K562 (cell line): ENCODE data around the gene ITGA11. TPM values are rescaled to one million over a fixed set of nuclear protein-coding genes. Genes with fewer than 3 reads are reported as not detected.

Experiments used
- ATAC-seq: fragments of 200-7000 bp; cut with Tn5 transposase; 3 replicates; pipeline ENCODE4 v1.9.1; 2020; ENCODE audit warnings: moderate library complexity
- BruUV-seq: library from RNA; stranded (reverse); fragments of 400-500 nt; replicated peaks from 2 replicates; lab custom pipeline; 2021; lab: Mats Ljungman, UMichigan
- CTCF ChIA-PET: fragments of 300-600 bp; formaldehyde crosslinking; extraction: SDS; loops from one replicate; lab custom pipeline; 2021; ENCODE audit warnings: low intra/inter-chr PET ratio; lab: Yijun Ruan, JAX
- POLR2A ChIA-PET: fragments of 300-600, 350-650 bp; sonication (Branson Sonifier 250); formaldehyde crosslinking; extraction: SDS; loops from one replicate; lab custom pipeline; 2021; ENCODE audit warnings: antibody characterized with exemption, inconsistent platforms; lab: Yijun Ruan, JAX
- DNase-seq, 4 experiments: peaks; one replicate each; pipeline versions ENCODE4 v3.0.0 to v3.0.0-alpha.2; 2011 to 2018; ENCODE audit warnings: low spot score in 3 of 4, mixed read lengths in 3 of 4; ENCODE audit errors: extremely low read depth in 1 of 4
- FAIRE-seq: peaks from 2 replicates; lab custom pipeline; 2011; peaks lifted over from hg19 to GRCh38; lab: Jason Lieb, UNC
- H2AFZ ChIP-seq: 2 replicates; pipeline ENCODE4 v1.6.0; 2011; ENCODE audit warnings: low read depth, low read length, control low read depth, inconsistent platforms
- H3K27ac ChIP-seq: fragments of 200-600 bp; 3 replicates; pipeline ENCODE4 v1.8.0; 2011; ENCODE audit warnings: low read depth, mild to moderate bottlenecking, control low read depth, inconsistent platforms, low read length, moderate library complexity, mixed read lengths; ENCODE audit errors: extremely low read depth
- H3K27me3 ChIP-seq, 2 experiments: fragments of 300-600 bp in 1 of 2; 2 replicates in 1 of 2; 3 replicates in 1 of 2; pipeline versions ENCODE4 v1.6.0 to v1.8.0; 2011; ENCODE audit warnings: inconsistent platforms in 2 of 2, low read length in 2 of 2, mild to moderate bottlenecking in 1 of 2, mixed read lengths in 1 of 2, moderate library complexity in 1 of 2; ENCODE audit not compliant: control insufficient read depth in 2 of 2, insufficient read depth in 2 of 2
- H3K36me3 ChIP-seq: fragments of 300-600 bp; 3 replicates; pipeline ENCODE4 v1.8.0; 2011; ENCODE audit warnings: mild to moderate bottlenecking, low read length, inconsistent platforms; ENCODE audit not compliant: control insufficient read depth, insufficient read depth
- H3K4me1 ChIP-seq, 2 experiments: fragments of 200-600 bp in 1 of 2; replicated peaks in 1 of 2; 2 replicates in 1 of 2; 3 replicates in 1 of 2; pipeline versions ENCODE4 v1.5.1 to v1.8.0; 2011; ENCODE audit warnings: inconsistent platforms in 2 of 2, low read length in 2 of 2, mild to moderate bottlenecking in 1 of 2, mixed read lengths in 1 of 2, moderate library complexity in 1 of 2; ENCODE audit not compliant: control insufficient read depth in 2 of 2, insufficient read depth in 2 of 2
- H3K4me2 ChIP-seq: 2 replicates; pipeline ENCODE4 v1.6.1; 2011; ENCODE audit warnings: low read length, control low read depth, inconsistent platforms, mixed read lengths; ENCODE audit not compliant: insufficient read depth
- H3K4me3 ChIP-seq: fragments of 200-600 bp; sonication (generic), shearing (Covaris generic); 2 replicates; pipeline ENCODE4 v1.5.1; 2016; ENCODE audit warnings: control low read depth, inconsistent platforms
- H3K79me2 ChIP-seq: fragments of 200-600 bp; 3 replicates; pipeline ENCODE4 v1.8.0; 2011; ENCODE audit warnings: low read length, inconsistent platforms; ENCODE audit not compliant: control insufficient read depth, insufficient read depth
- H3K9ac ChIP-seq, 2 experiments: 2 replicates each; pipeline versions ENCODE4 v1.6.0 to v1.6.1; 2011; ENCODE audit warnings: low read depth in 2 of 2, low read length in 2 of 2, control low read depth in 1 of 2, inconsistent platforms in 1 of 2, mild to moderate bottlenecking in 1 of 2, mixed read lengths in 1 of 2; ENCODE audit not compliant: insufficient read depth in 1 of 2
- H3K9me1 ChIP-seq: one replicate; pipeline ENCODE4 v1.6.0; 2011; ENCODE audit warnings: inconsistent platforms, mild to moderate bottlenecking, low read length, moderate library complexity; ENCODE audit not compliant: control insufficient read depth, insufficient read depth
- H3K9me3 ChIP-seq: replicated peaks from 2 replicates; pipeline ENCODE4 v1.5.1; 2011; ENCODE audit warnings: low read depth, low read length, inconsistent platforms; ENCODE audit not compliant: control insufficient read depth, insufficient read depth
- H4K20me1 ChIP-seq: replicated peaks from 2 replicates; pipeline ENCODE4 v1.6.1; 2011; ENCODE audit warnings: low read length, inconsistent platforms, mixed read lengths; ENCODE audit not compliant: control insufficient read depth, insufficient read depth
- ARHGAP35 ChIP-seq: fragments of 450-650 bp; IDR thresholded peaks from 2 replicates; pipeline ENCODE4 v1.6.1; 2018; ENCODE audit not compliant: partially characterized antibody
- CCNT2 ChIP-seq: IDR thresholded peaks from 2 replicates; pipeline ENCODE4 v1.6.1; 2011; ENCODE audit warnings: borderline replicate concordance, low read depth, mild to moderate bottlenecking, moderate library complexity, mixed read lengths, low read length; ENCODE audit not compliant: insufficient read length; ENCODE audit errors: extremely low read depth
- FOXJ3 ChIP-seq: sonication (generic); formaldehyde crosslinking; IDR thresholded peaks from 2 replicates; pipeline ENCODE4 v1.4.0; 2020; ENCODE audit warnings: mild to moderate bottlenecking, missing genetic modification reagents
- NFXL1 ChIP-seq: fragments of 450-650 bp; formaldehyde crosslinking; IDR thresholded peaks from 2 replicates; pipeline ENCODE4 v1.4.0; 2021; ENCODE audit warnings: mild to moderate bottlenecking
- SAFB2 ChIP-seq: fragments of 200-400 bp; formaldehyde crosslinking; IDR thresholded peaks from 2 replicates; pipeline ENCODE4 v1.6.1; 2018; ENCODE audit warnings: borderline replicate concordance, low read length, low read depth, moderate library complexity; ENCODE audit not compliant: severe bottlenecking
- SP2 ChIP-seq: IDR thresholded peaks from 2 replicates; pipeline ENCODE4 v1.6.1; 2011; ENCODE audit warnings: mild to moderate bottlenecking, low read depth, low read length, moderate library complexity; ENCODE audit not compliant: poor library complexity, severe bottlenecking; ENCODE audit errors: extremely low read depth
- TAF7 ChIP-seq: fragments of 450-650 bp; IDR thresholded peaks from 2 replicates; pipeline ENCODE4 v1.6.1; 2016; ENCODE audit warnings: missing genetic modification characterization, missing compliant biosample characterization
- TCF3 ChIP-seq: sonication (generic); formaldehyde crosslinking; IDR thresholded peaks from 2 replicates; pipeline ENCODE4 v1.4.0; 2020; ENCODE audit warnings: mild to moderate bottlenecking, missing genetic modification reagents
- THRA ChIP-seq: fragments of 450-650 bp; IDR thresholded peaks from 2 replicates; pipeline ENCODE4 v1.6.1; 2017; ENCODE audit warnings: mild to moderate bottlenecking, moderate library complexity
- ZNF274 ChIP-seq: IDR thresholded peaks from 2 replicates; pipeline ENCODE4 v1.6.1; 2011; ENCODE audit warnings: low read depth, mild to moderate bottlenecking, low read length, moderate library complexity, borderline replicate concordance
- ZNF551 ChIP-seq: fragments of 250-450 bp; sonication (Bioruptor Pico); IDR thresholded peaks from 2 replicates; pipeline ENCODE4 v1.5.0; 2021; ENCODE audit warnings: mild to moderate bottlenecking, moderate library complexity
- ZNF586 ChIP-seq: fragments of 450-650 bp; formaldehyde crosslinking; conservative IDR thresholded peaks from 2 replicates; pipeline ENCODE4 v1.4.0; 2020; ENCODE audit warnings: mild to moderate bottlenecking, moderate library complexity
- WGBS: fragments of 100-300 bp; shearing (Covaris generic); methylation state at CpG from one replicate; pipeline ENCODE4 v1.1.6; 2016; ENCODE audit warnings: low coverage, mixed read lengths; ENCODE audit not compliant: insufficient coverage; ENCODE audit errors: missing lambda C conversion rate; 5-methylcytosine and 5-hydroxymethylcytosine counted together
- in situ Hi-C: fragments of 300-500 bp; cut with MboI; formaldehyde crosslinking; loops from 4 replicates; pipeline ENCODE4 v1.15.0; 2018; ENCODE audit warnings: inconsistent platforms, mixed read lengths
- intact Hi-C: fragments of 100-400 bp; cut with micrococcal nuclease; formaldehyde crosslinking; loops from 2 replicates; pipeline ENCODE4 v1.14.2; 2022
- polyA plus RNA-seq, 8 experiments: library from polyadenylated mRNA; depleted of rRNA in 4 of 8; stranded (reverse) in 5 of 8; unstranded in 3 of 8; fragments of >200 nt; fragmentation: Nextera tagmentation in 2 of 8; fragmentation: Illumina TruSeq in 1 of 8; extraction: Ambion mirVana in 2 of 8; extraction: Trizol in 1 of 8; gene quantifications; 2 replicates each; pipeline versions ENCODE4 v1.2.1 to v1.2.3, GENCODE V29; 2011 to 2014; ENCODE audit warnings: inconsistent platforms in 1 of 8, missing spikeins in 1 of 8
- total RNA-seq, 7 experiments: library from RNA; depleted of rRNA in 6 of 7; stranded (reverse); fragments of >200 nt in 6 of 7; fragmentation: Illumina TruSeq in 2 of 7; extraction: Trizol in 2 of 7; gene quantifications; 2 replicates each; pipeline versions ENCODE4 v1.2.1 to v1.2.3, GENCODE V29; 2011 to 2021; ENCODE audit warnings: low replicate concordance in 1 of 7
- TF ChIP-seq, protein P1 (sequence below): fragments of 250-450 bp; sonication (Bioruptor Pico); IDR thresholded peaks from 2 replicates; pipeline ENCODE4 v1.4.0; 2020; ENCODE audit warnings: mild to moderate bottlenecking, moderate library complexity

ITGA11 gene
- total and polyA plus RNA-seq, 9 of the 15 experiments (the other 6 are each of a cell fraction or from before 2014, with no cell fraction given), result 0.01 TPM; not detected in 8

DNA sequence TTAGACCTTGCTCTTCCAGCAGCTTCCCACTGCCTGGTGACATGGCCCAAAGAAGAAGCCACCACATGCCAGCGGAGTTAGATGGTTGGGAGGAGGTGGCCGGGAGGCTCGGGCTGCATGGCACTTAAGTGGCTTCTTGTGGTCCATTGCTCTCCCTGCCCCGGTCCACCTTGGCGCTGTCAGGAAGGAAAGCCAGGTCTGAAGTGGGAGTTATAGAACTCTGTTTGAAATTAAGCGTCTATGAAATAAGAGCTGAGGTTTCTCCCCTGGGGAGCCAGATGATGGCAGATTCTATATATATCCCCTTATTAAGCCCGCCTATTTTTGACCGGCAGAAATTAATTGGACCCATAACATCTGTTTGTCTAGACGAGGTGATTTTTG lies 61.2 kb downstream of the ITGA11 start:
- Histone ChIP-seq H3K36me3 (no peaks in the 10 kb centered on the region), H3K9me3 (no peaks in the 10 kb centered on the region), H3K4me1 (peaks cover 0 to 4% of the 10 kb centered on the region in 2 experiments; a peak in 1 of 5 replicates), H3K4me3 (no peak overlapping the region), H3K9me1 (no peaks in the 10 kb centered on the region), H2AFZ (no peak overlapping the region), H3K4me2 (no peak overlapping the region), H4K20me1 (no peaks in the 10 kb centered on the region), H3K79me2 (no peaks in the 10 kb centered on the region), H3K27ac (no peak overlapping the region), H3K9ac (no peak overlapping the region), H3K27me3 (peaks cover 20 to 53% of the 10 kb centered on the region in 2 experiments; a peak in 4 of 5 replicates)
- TF ChIP-seq ZNF551 (CRISPR knock-in tag) (no peak), THRA (no peak), ZNF274 (no peak), SAFB2 (no peak), SP2 (no peak), NFXL1 (CRISPR knock-in tag) (no peak), ZNF586 (CRISPR knock-in tag) (no peak), CCNT2 (no peak), ARHGAP35 (no peak), TAF7 (no peak), TCF3 (CRISPR knock-in tag) (no peak), FOXJ3 (no peak)
- TF ChIP-seq, protein P1, sequence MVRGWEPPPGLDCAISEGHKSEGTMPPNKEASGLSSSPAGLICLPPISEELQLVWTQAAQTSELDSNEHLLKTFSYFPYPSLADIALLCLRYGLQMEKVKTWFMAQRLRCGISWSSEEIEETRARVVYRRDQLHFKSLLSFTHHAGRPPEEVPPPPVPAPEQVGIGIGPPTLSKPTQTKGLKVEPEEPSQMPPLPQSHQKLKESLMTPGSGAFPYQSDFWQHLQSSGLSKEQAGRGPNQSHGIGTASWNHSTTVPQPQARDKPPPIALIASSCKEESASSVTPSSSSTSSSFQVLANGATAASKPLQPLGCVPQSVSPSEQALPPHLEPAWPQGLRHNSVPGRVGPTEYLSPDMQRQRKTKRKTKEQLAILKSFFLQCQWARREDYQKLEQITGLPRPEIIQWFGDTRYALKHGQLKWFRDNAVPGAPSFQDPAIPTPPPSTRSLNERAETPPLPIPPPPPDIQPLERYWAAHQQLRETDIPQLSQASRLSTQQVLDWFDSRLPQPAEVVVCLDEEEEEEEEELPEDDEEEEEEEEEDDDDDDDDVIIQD (CRISPR knock-in tag), result no peak
- DNase-seq (no peak), FAIRE-seq (no peak), ATAC-seq (no peak)
- in situ Hi-C loops (no loop called here), intact Hi-C loops (no loop called here)
- WGBS, result 0% methylated on average over 9 of the region's 9 CpGs
- POLR2A ChIA-PET, result interaction anchor here (0.8 kb wide), 1 partner anchor 17 kb away, joined by 4 read pairs; no protein-coding TSS in a partner anchor
- CTCF ChIA-PET, result no interaction called here
- BruUV-seq, result no TSS peak
